ENCODE data around the gene DUSP1. TPM values are rescaled to one million over a fixed set of nuclear protein-coding genes. Genes with fewer than 3 reads are reported as not detected.

DUSP1 gene
- total RNA-seq, 1 donor from 2014 or later, result 40.7 TPM

DNA sequence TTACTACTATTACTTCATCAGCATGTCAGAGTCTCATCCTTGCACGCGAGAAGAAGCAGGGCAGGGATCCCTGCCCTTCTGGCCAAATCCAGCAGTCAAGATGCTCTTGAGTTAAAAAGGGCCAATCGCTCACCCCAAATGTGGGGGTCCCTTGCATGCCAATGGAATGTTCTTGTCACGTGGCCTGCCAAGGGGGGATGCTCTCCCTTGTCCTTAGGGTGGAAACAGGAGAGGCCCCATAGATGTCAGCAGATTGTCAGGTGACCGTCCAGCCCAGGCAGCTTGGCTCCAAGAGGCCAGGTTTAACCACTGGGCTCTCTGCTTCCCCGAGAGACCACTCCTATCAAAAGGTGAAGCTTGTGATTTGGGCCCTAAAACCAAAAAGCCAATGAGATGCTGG lies 25.3 kb upstream of the DUSP1 start:
- Mint-ChIP-seq H3K4me1 (ENCODE audit: low read depth) (peaks cover 2% of the 10 kb centered on the region), H3K27me3 (no peaks in the 10 kb centered on the region), H3K27ac (no peak overlapping the region), H3K36me3 (ENCODE audit: insufficient read depth) (no peaks in the 10 kb centered on the region), H3K9me3 (ENCODE audit: low read depth) (no peaks in the 10 kb centered on the region), H3K4me3 (ENCODE audit: low read depth) (no peak overlapping the region)
- no peak for DNase-seq (ENCODE audit: low spot score, unreplicated experiment)
- TF ChIP-seq, protein P1, sequence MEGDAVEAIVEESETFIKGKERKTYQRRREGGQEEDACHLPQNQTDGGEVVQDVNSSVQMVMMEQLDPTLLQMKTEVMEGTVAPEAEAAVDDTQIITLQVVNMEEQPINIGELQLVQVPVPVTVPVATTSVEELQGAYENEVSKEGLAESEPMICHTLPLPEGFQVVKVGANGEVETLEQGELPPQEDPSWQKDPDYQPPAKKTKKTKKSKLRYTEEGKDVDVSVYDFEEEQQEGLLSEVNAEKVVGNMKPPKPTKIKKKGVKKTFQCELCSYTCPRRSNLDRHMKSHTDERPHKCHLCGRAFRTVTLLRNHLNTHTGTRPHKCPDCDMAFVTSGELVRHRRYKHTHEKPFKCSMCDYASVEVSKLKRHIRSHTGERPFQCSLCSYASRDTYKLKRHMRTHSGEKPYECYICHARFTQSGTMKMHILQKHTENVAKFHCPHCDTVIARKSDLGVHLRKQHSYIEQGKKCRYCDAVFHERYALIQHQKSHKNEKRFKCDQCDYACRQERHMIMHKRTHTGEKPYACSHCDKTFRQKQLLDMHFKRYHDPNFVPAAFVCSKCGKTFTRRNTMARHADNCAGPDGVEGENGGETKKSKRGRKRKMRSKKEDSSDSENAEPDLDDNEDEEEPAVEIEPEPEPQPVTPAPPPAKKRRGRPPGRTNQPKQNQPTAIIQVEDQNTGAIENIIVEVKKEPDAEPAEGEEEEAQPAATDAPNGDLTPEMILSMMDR (IDR thresholded peaks at IDR 0.05; ENCODE audit: unreplicated experiment), result no peak

DNA sequence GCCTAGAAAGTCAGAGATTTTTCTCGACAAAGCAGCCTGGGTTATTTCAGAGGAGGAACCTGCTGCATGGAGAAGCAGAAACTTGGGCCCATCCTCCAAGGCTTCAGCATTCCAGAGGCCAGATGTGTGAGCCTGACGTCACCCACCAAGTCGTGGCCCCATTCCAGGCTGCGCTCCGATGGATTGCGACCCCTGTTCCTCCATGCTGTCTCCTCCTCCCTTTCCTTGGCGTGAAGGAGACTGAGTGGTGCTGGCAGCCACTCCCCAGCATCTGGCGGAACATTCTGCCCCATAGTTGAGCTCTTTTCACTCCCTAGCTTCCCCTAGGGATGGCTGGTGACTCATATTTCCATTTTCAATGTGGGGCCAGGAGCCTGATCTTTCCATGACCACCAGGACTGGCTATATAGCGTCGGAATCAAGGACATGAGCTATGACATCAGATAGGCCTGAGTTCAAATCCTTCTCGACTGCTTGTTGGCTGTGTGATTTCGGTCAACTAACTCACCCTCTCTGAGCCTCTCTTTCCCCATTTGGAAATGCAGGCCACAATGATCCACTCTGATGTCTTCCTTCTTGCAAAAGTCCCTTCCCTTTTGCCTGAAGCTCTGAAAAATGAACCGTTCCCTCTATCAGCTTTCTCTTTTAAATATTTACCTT lies 24.5 kb upstream of the DUSP1 start:
- H3K36me3 Mint-ChIP-seq (ENCODE audit: insufficient read depth), result no peaks in the 10 kb centered on the region
- no peak overlapping the region for H3K4me3 Mint-ChIP-seq (ENCODE audit: low read depth)
- no peak overlapping the region for H3K27ac Mint-ChIP-seq
- no peak for DNase-seq (ENCODE audit: low spot score, unreplicated experiment)
- peaks cover 2% of the 10 kb centered on the region for H3K4me1 Mint-ChIP-seq (ENCODE audit: low read depth)
- H3K9me3 Mint-ChIP-seq (ENCODE audit: low read depth), result no peaks in the 10 kb centered on the region
- TF ChIP-seq, protein P1 (IDR thresholded peaks at IDR 0.05; ENCODE audit: unreplicated experiment), result no peak
- no peaks in the 10 kb centered on the region for H3K27me3 Mint-ChIP-seq

DNA sequence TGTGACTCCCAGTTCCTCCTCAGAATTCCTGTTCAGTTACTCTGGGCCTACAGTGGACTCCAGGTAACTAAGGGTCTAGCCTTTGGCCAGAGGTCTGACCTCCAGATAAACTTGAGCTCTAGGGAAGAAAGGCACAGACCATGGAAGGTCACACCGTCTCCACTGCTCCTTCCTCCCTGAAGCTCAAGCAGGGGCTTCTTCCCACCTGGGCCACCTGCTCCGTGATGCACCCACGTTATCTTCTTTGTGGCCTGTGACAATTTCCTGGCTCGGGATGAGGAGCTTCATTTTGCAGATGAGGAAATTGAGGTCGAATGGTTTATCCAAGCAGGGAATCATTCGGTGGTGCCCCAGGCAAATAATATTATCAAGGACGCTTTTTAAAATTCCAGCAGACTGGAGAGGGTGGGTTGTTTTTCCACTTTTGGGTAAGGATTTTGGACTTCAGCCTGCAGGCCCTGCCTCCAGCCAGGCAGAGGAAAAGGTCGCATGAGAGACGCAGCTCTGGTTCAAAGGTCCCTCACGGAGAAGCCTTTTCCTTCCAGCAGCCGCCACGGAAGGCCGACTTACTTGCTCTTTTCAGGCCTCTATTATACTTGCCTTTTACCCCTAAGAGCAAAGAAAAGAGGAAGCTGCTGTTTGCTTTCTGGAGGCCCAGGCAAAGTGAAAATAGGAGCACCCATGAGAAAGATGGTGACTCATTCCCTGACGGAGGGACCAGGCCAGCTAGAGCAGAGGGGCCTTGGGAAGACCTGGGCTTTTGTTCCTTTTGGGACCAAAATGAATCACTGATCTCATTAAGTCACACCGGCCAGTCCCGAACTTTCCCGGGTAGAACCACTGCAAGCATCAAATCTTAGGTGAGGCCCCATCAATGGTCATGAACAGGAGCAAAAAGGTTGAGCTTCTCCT lies 22.8 kb upstream of the DUSP1 start:
- DNase-seq (ENCODE audit: low spot score, unreplicated experiment), result no peak
- no peaks in the 10 kb centered on the region for H3K9me3 Mint-ChIP-seq (ENCODE audit: low read depth)
- H3K4me3 Mint-ChIP-seq (ENCODE audit: low read depth), result no peak overlapping the region
- TF ChIP-seq, protein P1 (IDR thresholded peaks at IDR 0.05; ENCODE audit: unreplicated experiment), result no peak
- no peak overlapping the region for H3K27ac Mint-ChIP-seq
- peaks cover 4% of the 10 kb centered on the region for H3K4me1 Mint-ChIP-seq (ENCODE audit: low read depth)
- H3K36me3 Mint-ChIP-seq (ENCODE audit: insufficient read depth), result no peaks in the 10 kb centered on the region
- H3K27me3 Mint-ChIP-seq, result no peaks in the 10 kb centered on the region

DNA sequence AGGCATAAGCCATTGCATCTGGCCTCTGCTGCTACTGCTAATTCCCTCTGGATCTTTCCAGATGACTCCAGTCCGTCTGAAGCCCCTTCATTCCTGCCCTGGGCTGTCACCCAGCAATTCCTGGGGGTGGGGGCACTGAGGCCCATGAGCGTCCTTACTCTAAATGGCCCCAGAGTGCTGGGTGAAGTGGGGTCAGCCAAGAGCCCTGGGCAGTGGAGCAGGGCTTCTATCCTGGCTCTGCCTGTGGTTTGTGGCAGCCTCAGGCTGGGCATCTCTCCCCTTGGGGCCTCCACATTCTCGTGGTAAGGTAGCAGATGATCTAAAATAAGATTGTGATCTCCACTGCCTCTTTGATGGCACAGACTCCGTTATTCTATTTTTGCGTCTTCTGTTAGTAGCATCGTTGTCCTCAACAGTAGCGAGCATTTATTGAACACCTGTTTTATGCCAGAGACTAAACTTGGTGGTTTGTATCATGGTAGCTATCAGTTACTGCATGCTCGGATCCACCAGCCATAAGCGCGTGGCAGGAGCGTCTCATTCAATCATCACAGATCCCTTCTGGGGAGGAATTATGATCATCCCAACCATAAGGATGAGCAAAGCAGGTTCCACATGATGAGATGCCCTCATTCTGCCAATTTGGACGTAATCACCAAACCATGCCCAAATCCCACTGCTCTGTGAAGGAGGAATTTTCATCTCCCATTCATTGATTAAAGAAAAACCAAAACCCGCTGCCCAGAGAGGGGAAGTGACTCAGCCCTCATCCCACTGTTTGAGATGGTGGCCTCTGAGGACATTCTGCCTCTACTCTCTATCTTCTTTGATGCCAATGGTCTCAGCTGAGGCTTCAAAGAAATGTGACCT lies 21.9 kb upstream of the DUSP1 start:
- TF ChIP-seq, protein P1 (IDR thresholded peaks at IDR 0.05; ENCODE audit: unreplicated experiment), result no peak
- Mint-ChIP-seq H3K36me3 (ENCODE audit: insufficient read depth) (no peaks in the 10 kb centered on the region), H3K27me3 (no peaks in the 10 kb centered on the region), H3K4me1 (ENCODE audit: low read depth) (peaks cover 4% of the 10 kb centered on the region), H3K27ac (no peak overlapping the region), H3K9me3 (ENCODE audit: low read depth) (no peaks in the 10 kb centered on the region), H3K4me3 (ENCODE audit: low read depth) (no peak overlapping the region)
- DNase-seq (ENCODE audit: low spot score, unreplicated experiment), result no peak
